Measurements from ENCODE around the gene DPP6. TPM values are rescaled to one million over a fixed set of nuclear protein-coding genes. Genes with fewer than 3 reads are reported as not detected.
A peak's percentile ranks its signal among the peaks of the same experiment; 100 is the strongest.

DPP6 gene
- total RNA-seq, 1 donor from 2014 or later, result 1.4 TPM

DNA sequence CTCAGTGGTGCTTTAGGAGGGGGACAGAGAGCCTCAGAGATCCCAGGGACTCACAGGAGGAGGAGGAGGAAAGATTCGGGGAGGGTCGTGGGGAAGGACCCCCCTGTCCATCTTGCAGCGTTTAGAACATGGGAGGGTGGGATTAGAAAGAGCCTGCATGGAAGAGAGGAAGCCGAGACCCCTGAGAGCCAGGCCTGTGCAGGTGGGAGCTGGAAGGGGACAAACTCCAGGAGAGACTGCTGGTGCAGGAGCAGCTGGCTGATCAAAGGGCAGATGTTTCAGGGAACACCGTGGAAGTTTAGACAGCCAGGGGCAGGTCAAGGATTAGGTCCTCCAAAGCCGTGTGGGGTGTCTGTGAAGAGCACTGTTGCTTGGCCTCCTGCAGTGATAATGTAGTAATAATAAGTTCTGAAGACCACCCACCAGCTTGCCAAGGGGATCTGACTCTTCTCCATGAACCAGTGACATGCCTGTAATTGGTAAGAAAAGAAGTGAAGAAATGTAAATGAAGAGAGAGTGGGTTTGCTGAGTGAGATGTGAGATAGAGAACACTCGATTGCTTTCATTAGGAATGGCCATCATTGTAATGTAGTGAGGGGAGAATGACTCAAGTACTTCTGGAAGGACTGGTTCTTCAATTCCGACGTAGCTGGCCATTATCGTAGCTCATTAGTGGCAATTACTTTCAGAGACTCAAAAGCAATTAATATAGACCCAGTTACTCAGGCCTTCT, 525.1 kb downstream of the DPP6 start:
- Mint-ChIP-seq H3K4me3 (ENCODE audit: unreplicated experiment) (no peak overlapping the region), H3K27me3 (ENCODE audit: unreplicated experiment) (peaks cover 5% of the 10 kb centered on the region), H3K36me3 (ENCODE audit: low read depth, unreplicated experiment) (no peaks in the 10 kb centered on the region), H3K4me1 (ENCODE audit: unreplicated experiment) (peaks cover 1% of the 10 kb centered on the region), H3K9me3 (ENCODE audit: unreplicated experiment) (no peaks in the 10 kb centered on the region), H3K27ac (ENCODE audit: unreplicated experiment) (peak overlapping the region; percentile 2)
- no peak for DNase-seq (ENCODE audit: low spot score)
- TF ChIP-seq, protein P1, sequence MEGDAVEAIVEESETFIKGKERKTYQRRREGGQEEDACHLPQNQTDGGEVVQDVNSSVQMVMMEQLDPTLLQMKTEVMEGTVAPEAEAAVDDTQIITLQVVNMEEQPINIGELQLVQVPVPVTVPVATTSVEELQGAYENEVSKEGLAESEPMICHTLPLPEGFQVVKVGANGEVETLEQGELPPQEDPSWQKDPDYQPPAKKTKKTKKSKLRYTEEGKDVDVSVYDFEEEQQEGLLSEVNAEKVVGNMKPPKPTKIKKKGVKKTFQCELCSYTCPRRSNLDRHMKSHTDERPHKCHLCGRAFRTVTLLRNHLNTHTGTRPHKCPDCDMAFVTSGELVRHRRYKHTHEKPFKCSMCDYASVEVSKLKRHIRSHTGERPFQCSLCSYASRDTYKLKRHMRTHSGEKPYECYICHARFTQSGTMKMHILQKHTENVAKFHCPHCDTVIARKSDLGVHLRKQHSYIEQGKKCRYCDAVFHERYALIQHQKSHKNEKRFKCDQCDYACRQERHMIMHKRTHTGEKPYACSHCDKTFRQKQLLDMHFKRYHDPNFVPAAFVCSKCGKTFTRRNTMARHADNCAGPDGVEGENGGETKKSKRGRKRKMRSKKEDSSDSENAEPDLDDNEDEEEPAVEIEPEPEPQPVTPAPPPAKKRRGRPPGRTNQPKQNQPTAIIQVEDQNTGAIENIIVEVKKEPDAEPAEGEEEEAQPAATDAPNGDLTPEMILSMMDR (IDR thresholded peaks at IDR 0.05; ENCODE audit: unreplicated experiment), result no peak

GRCh38 chr7:154578336-154578735, 526.1 kb downstream of the DPP6 start:
- no peak for DNase-seq (ENCODE audit: low spot score)
- Mint-ChIP-seq H3K27ac (ENCODE audit: unreplicated experiment) (no peak overlapping the region), H3K27me3 (ENCODE audit: unreplicated experiment) (peaks cover 5% of the 10 kb centered on the region), H3K9me3 (ENCODE audit: unreplicated experiment) (no peaks in the 10 kb centered on the region), H3K4me1 (ENCODE audit: unreplicated experiment) (peaks cover 4% of the 10 kb centered on the region), H3K4me3 (ENCODE audit: unreplicated experiment) (no peak overlapping the region), H3K36me3 (ENCODE audit: low read depth, unreplicated experiment) (no peaks in the 10 kb centered on the region)
- TF ChIP-seq, protein P1 (IDR thresholded peaks at IDR 0.05; ENCODE audit: unreplicated experiment), result no peak

DNA sequence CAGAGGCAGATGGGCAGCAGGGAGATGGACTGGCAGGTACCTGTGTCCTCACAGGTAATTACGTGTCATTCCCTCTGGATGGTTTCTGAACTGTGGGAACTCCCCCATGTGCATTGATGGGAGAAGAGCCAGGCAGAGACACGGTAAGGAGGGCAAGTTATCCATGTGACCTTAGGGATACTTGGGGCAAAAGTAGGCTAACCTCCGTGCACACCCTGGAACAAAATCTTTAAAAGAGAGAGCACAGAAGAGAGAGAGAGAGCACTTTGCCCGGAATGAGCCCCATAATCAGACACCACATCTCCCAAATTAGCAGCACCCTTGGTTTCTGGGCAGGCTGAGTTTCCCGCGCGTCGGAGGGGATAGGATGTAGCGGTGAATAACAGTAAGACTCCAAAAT, 527.5 kb downstream of the DPP6 start:
- Mint-ChIP-seq H3K36me3 (ENCODE audit: low read depth, unreplicated experiment) (no peaks in the 10 kb centered on the region), H3K4me3 (ENCODE audit: unreplicated experiment) (no peak overlapping the region), H3K4me1 (ENCODE audit: unreplicated experiment) (peaks cover 4% of the 10 kb centered on the region), H3K27ac (ENCODE audit: unreplicated experiment) (no peak overlapping the region), H3K27me3 (ENCODE audit: unreplicated experiment) (peaks cover 5% of the 10 kb centered on the region), H3K9me3 (ENCODE audit: unreplicated experiment) (no peaks in the 10 kb centered on the region)
- TF ChIP-seq, protein P1 (IDR thresholded peaks at IDR 0.05; ENCODE audit: unreplicated experiment), result no peak
- no peak for DNase-seq (ENCODE audit: low spot score)

- Mint-ChIP-seq H3K36me3 (ENCODE audit: low read depth, unreplicated experiment) (no peaks in the 10 kb centered on the region), H3K4me3 (ENCODE audit: unreplicated experiment) (no peak overlapping the region), H3K9me3 (ENCODE audit: unreplicated experiment) (no peaks in the 10 kb centered on the region), H3K4me1 (ENCODE audit: unreplicated experiment) (peaks cover 4% of the 10 kb centered on the region), H3K27ac (ENCODE audit: unreplicated experiment) (no peak overlapping the region), H3K27me3 (ENCODE audit: unreplicated experiment) (peaks cover 3% of the 10 kb centered on the region)
- no peak for DNase-seq (ENCODE audit: low spot score)
- TF ChIP-seq, protein P1 (IDR thresholded peaks at IDR 0.05; ENCODE audit: unreplicated experiment), result no peak
These were observed 529.2 kb downstream of the DPP6 start for GRCh38 chr7:154581251-154581890.

- Mint-ChIP-seq H3K27ac (ENCODE audit: unreplicated experiment) (no peak overlapping the region), H3K36me3 (ENCODE audit: low read depth, unreplicated experiment) (no peaks in the 10 kb centered on the region), H3K4me1 (ENCODE audit: unreplicated experiment) (peaks cover 4% of the 10 kb centered on the region), H3K27me3 (ENCODE audit: unreplicated experiment) (peaks cover 2% of the 10 kb centered on the region), H3K9me3 (ENCODE audit: unreplicated experiment) (no peaks in the 10 kb centered on the region), H3K4me3 (ENCODE audit: unreplicated experiment) (no peak overlapping the region)
- DNase-seq (ENCODE audit: low spot score), result no peak
- TF ChIP-seq, protein P1 (IDR thresholded peaks at IDR 0.05; ENCODE audit: unreplicated experiment), result no peak
These were observed 531.3 kb downstream of the DPP6 start for GRCh38 chr7:154583454-154583853.
